IMR-90 (cell line): ENCODE measurements around the gene MCM5. TPM values are rescaled to one million over a fixed set of nuclear protein-coding genes. Genes with fewer than 3 reads are reported as not detected.

Experiments
- ATAC-seq: fragments of 200-7000 bp; cut with Tn5 transposase; 2 replicates; pipeline ENCODE4 v1.9.1; 2020; ENCODE audit warnings: low read depth, mild to moderate bottlenecking, moderate library complexity
- BruUV-seq: library from RNA; stranded (reverse); fragments of 400-500 nt; replicated peaks from 2 replicates; lab custom pipeline; 2021; lab: Mats Ljungman, UMichigan
- CTCF ChIA-PET: fragments of 300-600 bp; formaldehyde crosslinking; extraction: SDS; loops from one replicate; lab custom pipeline; 2021; ENCODE audit warnings: antibody characterized with exemption; lab: Yijun Ruan, JAX
- POLR2A ChIA-PET: fragments of 300-600 bp; sonication (Branson Sonifier 250); formaldehyde crosslinking; loops from one replicate; lab custom pipeline; 2022; ENCODE audit warnings: antibody characterized with exemption; ENCODE audit not compliant: unreplicated experiment; lab: Charles Lee
- DNase-seq: peaks from one replicate; pipeline ENCODE4 v3.0.0; 2013
- H2AFZ ChIP-seq: replicated peaks from 2 replicates; pipeline ENCODE3; 2013; ENCODE audit warnings: low read length, mild to moderate bottlenecking; ENCODE audit not compliant: poor library complexity
- H2AK5ac ChIP-seq: 2 replicates; pipeline ENCODE4 v1.6.1; 2013; ENCODE audit warnings: low read depth, low read length, inconsistent platforms
- H2AK9ac ChIP-seq: replicated peaks from 2 replicates; pipeline ENCODE3; 2013; ENCODE audit warnings: mild to moderate bottlenecking, low read depth, low read length, moderate library complexity; ENCODE audit not compliant: poor library complexity
- H2BK120ac ChIP-seq: 2 replicates; pipeline ENCODE4 v1.6.1; 2013; ENCODE audit warnings: low read depth, low read length, inconsistent platforms
- H2BK15ac ChIP-seq: 3 replicates; pipeline ENCODE4 v1.6.1; 2013; ENCODE audit warnings: low read depth, low read length, inconsistent platforms
- H2BK20ac ChIP-seq: 2 replicates; pipeline ENCODE4 v1.6.1; 2013; ENCODE audit warnings: low read depth, mild to moderate bottlenecking, inconsistent platforms, low read length, moderate library complexity
- H2BK5ac ChIP-seq: 2 replicates; pipeline ENCODE4 v1.6.1; 2013; ENCODE audit warnings: mild to moderate bottlenecking, low read depth, low read length, inconsistent platforms; ENCODE audit not compliant: poor library complexity, severe bottlenecking
- H3K14ac ChIP-seq: replicated peaks from 2 replicates; pipeline ENCODE4 v1.6.1; 2013; ENCODE audit warnings: low read depth, low read length, inconsistent platforms
- H3K18ac ChIP-seq: 2 replicates; pipeline ENCODE4 v1.6.1; 2013; ENCODE audit warnings: low read depth, low read length, control low read depth
- H3K23ac ChIP-seq: 2 replicates; pipeline ENCODE4 v1.6.1; 2013; ENCODE audit warnings: low read depth, low read length, inconsistent platforms
- H3K27ac ChIP-seq: 2 replicates; pipeline ENCODE4 v1.5.1; 2013; ENCODE audit warnings: mild to moderate bottlenecking, control low read depth, low read length; ENCODE audit not compliant: insufficient read depth
- H3K27me3 ChIP-seq: 2 replicates; pipeline ENCODE4 v1.6.1; 2013; ENCODE audit warnings: low read length; ENCODE audit not compliant: control insufficient read depth, insufficient read depth
- H3K36me3 ChIP-seq: 2 replicates; pipeline ENCODE4 v1.6.1; 2013; ENCODE audit warnings: low read length, mixed read lengths; ENCODE audit not compliant: control insufficient read depth, insufficient read depth
- H3K4ac ChIP-seq: 2 replicates; pipeline ENCODE4 v1.6.1; 2013; ENCODE audit warnings: low read depth, low read length, inconsistent platforms
- H3K4me1 ChIP-seq: 2 replicates; pipeline ENCODE4 v1.6.1; 2013; ENCODE audit warnings: low read length, mixed read lengths; ENCODE audit not compliant: control insufficient read depth, insufficient read depth
- H3K4me2 ChIP-seq: 2 replicates; pipeline ENCODE4 v1.6.1; 2013; ENCODE audit warnings: low read depth, mild to moderate bottlenecking, control low read depth, low read length, moderate library complexity
- H3K4me3 ChIP-seq: 2 replicates; pipeline ENCODE4 v1.5.1; 2013; ENCODE audit warnings: low read depth, mild to moderate bottlenecking, control low read depth, low read length, moderate library complexity; ENCODE audit not compliant: insufficient read depth
- H3K56ac ChIP-seq: 2 replicates; pipeline ENCODE4 v1.6.1; 2013; ENCODE audit warnings: low read length, inconsistent platforms; ENCODE audit not compliant: insufficient read depth; ENCODE audit errors: extremely low read depth
- H3K79me1 ChIP-seq, 2 experiments: 2 replicates each; pipeline ENCODE4 v1.6.1; 2013; ENCODE audit warnings: low read length in 2 of 2, inconsistent platforms in 1 of 2, low read depth in 1 of 2
- H3K9ac ChIP-seq: 2 replicates; pipeline ENCODE4 v1.6.1; 2013; ENCODE audit warnings: low read depth, low read length, control low read depth
- H3K9me1 ChIP-seq: 2 replicates; pipeline ENCODE4 v1.6.1; 2013; ENCODE audit warnings: low read length, inconsistent platforms; ENCODE audit not compliant: insufficient read depth
- H3K9me3 ChIP-seq: 2 replicates; pipeline ENCODE4 v1.6.1; 2013; ENCODE audit warnings: low read length; ENCODE audit not compliant: control insufficient read depth, insufficient read depth
- H4K20me1 ChIP-seq: 2 replicates; pipeline ENCODE4 v1.6.1; 2013; ENCODE audit warnings: low read length, inconsistent platforms; ENCODE audit not compliant: insufficient read depth
- H4K5ac ChIP-seq: 2 replicates; pipeline ENCODE4 v1.6.1; 2013; ENCODE audit warnings: mild to moderate bottlenecking, low read depth, low read length, control low read depth
- H4K8ac ChIP-seq, 2 experiments: 2 replicates each; pipeline ENCODE4 v1.6.1; 2013; ENCODE audit warnings: low read depth in 2 of 2, low read length in 2 of 2, control low read depth in 1 of 2, inconsistent platforms in 1 of 2
- H4K91ac ChIP-seq: 2 replicates; pipeline ENCODE4 v1.6.1; 2013; ENCODE audit warnings: low read depth, low read length, inconsistent platforms; ENCODE audit not compliant: insufficient read depth
- BHLHE40 ChIP-seq: fragments of 150-350 bp; IDR thresholded peaks from 2 replicates; pipeline ENCODE4 v1.6.1; 2016; ENCODE audit warnings: mild to moderate bottlenecking, low read depth, low read length
- CEBPB ChIP-seq: IDR thresholded peaks from 2 replicates; pipeline ENCODE4 v1.6.1; 2012; ENCODE audit warnings: low read depth, low read length, improper control_type of control experiment
- RAD21 ChIP-seq: IDR thresholded peaks from 2 replicates; pipeline ENCODE4 v1.6.1; 2012; ENCODE audit warnings: low read length, improper control_type of control experiment
- SMC3 ChIP-seq: fragments of 150-350 bp; IDR thresholded peaks from 2 replicates; pipeline ENCODE4 v1.6.1; 2016; ENCODE audit warnings: low read depth, mild to moderate bottlenecking, antibody characterized with exemption, low read length, moderate library complexity
- WGBS, 2 experiments: methylation state at CpG; one replicate each; pipeline versions ENCODE4 v1.1.5 to v1.1.7; 2013; ENCODE audit warnings: missing lambda C conversion rate in 2 of 2; ENCODE audit not compliant: insufficient read length in 1 of 2; ENCODE audit errors: extremely low coverage in 2 of 2; 5-methylcytosine and 5-hydroxymethylcytosine counted together
- dilution Hi-C: fragments of 300-500 bp; cut with HindIII; formaldehyde crosslinking; loops from one replicate; pipeline ENCODE4 v1.14.3; 2018; ENCODE audit warnings: low sequenced_read_pairs; ENCODE audit not compliant: unreplicated experiment
- in situ Hi-C: fragments of 300-500 bp; cut with MboI; formaldehyde crosslinking; loops from 3 replicates; pipeline ENCODE4 v1.14.3; 2019; ENCODE audit warnings: low sequenced_read_pairs, inconsistent platforms, mixed read lengths
- intact Hi-C: fragments of 100-400 bp; cut with micrococcal nuclease; formaldehyde crosslinking; loops from 2 replicates; pipeline ENCODE4 v1.10.0; 2022
- polyA plus RNA-seq, 3 experiments: library from polyadenylated mRNA; depleted of rRNA; stranded (reverse); fragments of >200 nt; gene quantifications; 2 replicates each; pipeline ENCODE4 v1.2.3, GENCODE V29; 2012; ENCODE audit warnings: low replicate concordance in 1 of 3
- total RNA-seq: library from RNA; depleted of rRNA; stranded (reverse); fragments of >200 nt; gene quantifications from 2 replicates; pipeline ENCODE4 v1.2.3, GENCODE V29; 2012
- TF ChIP-seq, protein P1 (sequence below): conservative IDR thresholded peaks from 2 replicates; pipeline ENCODE4 v1.5.1; 2012; ENCODE audit warnings: mild to moderate bottlenecking, low read depth, low read length, improper control_type of control experiment
- TF ChIP-seq, protein P2 (sequence below): fragments of 150-350 bp; IDR thresholded peaks from 2 replicates; pipeline ENCODE4 v1.6.1; 2016; ENCODE audit warnings: low read depth, mild to moderate bottlenecking, low read length, moderate library complexity, borderline replicate concordance

The MCM5 gene
- total and polyA plus RNA-seq, 2 of the 4 experiments (the other 2 are of a cell fraction): 43.0 to 58.6 TPM

DNA sequence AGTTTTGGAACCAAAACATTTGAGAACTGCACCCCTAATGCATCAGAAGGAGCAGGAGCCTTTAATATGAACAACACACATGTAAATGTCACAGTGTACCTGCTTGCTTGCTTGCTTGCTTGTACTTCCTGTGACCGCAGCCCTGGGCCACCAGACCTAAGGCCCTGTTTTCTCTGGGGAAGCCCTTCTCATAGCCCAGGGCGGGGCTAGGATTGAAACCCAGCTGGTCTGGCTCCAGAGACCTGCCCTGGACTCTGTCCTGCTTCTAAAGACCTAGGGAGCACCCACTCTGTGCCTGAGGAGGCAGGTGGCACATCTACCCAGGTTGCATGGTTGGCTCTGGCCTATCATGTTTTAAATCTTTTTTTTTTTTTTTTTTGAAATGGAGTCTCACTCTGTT is 7.6 kb upstream of the MCM5 start:
- Histone ChIP-seq H2BK5ac (no peak overlapping the region), H2AK5ac (no peak overlapping the region), H2BK120ac (no peak overlapping the region), H3K9me3 (no peaks in the 10 kb centered on the region), H3K36me3 (peaks cover 49% of the 10 kb centered on the region), H3K56ac (no peak overlapping the region), H3K9ac (no peak overlapping the region), H2BK20ac (no peak overlapping the region), H3K79me1 (peaks cover 0 to 14% of the 10 kb centered on the region in 2 experiments; a peak in 1 of 4 replicates), H2AK9ac (peak overlapping the region; percentile 13), H3K4me2 (no peak overlapping the region), H4K20me1 (peaks cover 4% of the 10 kb centered on the region; the same call in 1 of the 2 replicates), H3K27me3 (no peaks in the 10 kb centered on the region), H4K5ac (no peak overlapping the region), H3K14ac (no peak overlapping the region), H4K91ac (no peak overlapping the region), H3K9me1 (0 out of 2 replicates have a peak, but pooled peaks cover under 1% of the 10 kb centered on the region), H3K4me1 (no peaks in the 10 kb centered on the region), H3K4ac (no peak overlapping the region), H2BK15ac (no peak overlapping the region), H3K18ac (no peak overlapping the region), H4K8ac (no peak overlapping the region), H3K27ac (no peak overlapping the region), H2AFZ (no peak overlapping the region), H3K23ac (no peak overlapping the region), H3K4me3 (no peak overlapping the region)
- in situ Hi-C loops (no loop called here), intact Hi-C loops (no loop called here), dilution Hi-C loops (no loop called here)
- DNase-seq (no peak), ATAC-seq (no peak)
- CTCF ChIA-PET: no interaction called here
- POLR2A ChIA-PET: no interaction called here
- no TSS peak for BruUV-seq
- TF ChIP-seq, protein P1, sequence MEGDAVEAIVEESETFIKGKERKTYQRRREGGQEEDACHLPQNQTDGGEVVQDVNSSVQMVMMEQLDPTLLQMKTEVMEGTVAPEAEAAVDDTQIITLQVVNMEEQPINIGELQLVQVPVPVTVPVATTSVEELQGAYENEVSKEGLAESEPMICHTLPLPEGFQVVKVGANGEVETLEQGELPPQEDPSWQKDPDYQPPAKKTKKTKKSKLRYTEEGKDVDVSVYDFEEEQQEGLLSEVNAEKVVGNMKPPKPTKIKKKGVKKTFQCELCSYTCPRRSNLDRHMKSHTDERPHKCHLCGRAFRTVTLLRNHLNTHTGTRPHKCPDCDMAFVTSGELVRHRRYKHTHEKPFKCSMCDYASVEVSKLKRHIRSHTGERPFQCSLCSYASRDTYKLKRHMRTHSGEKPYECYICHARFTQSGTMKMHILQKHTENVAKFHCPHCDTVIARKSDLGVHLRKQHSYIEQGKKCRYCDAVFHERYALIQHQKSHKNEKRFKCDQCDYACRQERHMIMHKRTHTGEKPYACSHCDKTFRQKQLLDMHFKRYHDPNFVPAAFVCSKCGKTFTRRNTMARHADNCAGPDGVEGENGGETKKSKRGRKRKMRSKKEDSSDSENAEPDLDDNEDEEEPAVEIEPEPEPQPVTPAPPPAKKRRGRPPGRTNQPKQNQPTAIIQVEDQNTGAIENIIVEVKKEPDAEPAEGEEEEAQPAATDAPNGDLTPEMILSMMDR: no peak
- TF ChIP-seq, protein P2, sequence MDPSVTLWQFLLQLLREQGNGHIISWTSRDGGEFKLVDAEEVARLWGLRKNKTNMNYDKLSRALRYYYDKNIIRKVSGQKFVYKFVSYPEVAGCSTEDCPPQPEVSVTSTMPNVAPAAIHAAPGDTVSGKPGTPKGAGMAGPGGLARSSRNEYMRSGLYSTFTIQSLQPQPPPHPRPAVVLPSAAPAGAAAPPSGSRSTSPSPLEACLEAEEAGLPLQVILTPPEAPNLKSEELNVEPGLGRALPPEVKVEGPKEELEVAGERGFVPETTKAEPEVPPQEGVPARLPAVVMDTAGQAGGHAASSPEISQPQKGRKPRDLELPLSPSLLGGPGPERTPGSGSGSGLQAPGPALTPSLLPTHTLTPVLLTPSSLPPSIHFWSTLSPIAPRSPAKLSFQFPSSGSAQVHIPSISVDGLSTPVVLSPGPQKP: no peak
- TF ChIP-seq RAD21 (no peak), CEBPB (no peak), SMC3 (no peak), BHLHE40 (no peak)
- no CpG with 5 or more reads among the region's 2 CpGs for WGBS, 2 experiments
